GM23248 (cell line): ENCODE results near the gene KANK3.

Experiments used
- EZH2 ChIP-seq: fragments of 200-600 bp; sonication (generic); IDR thresholded peaks from 2 replicates; pipeline ENCODE4 v1.6.1; 2018; ENCODE audit warnings: antibody characterized with exemption, mild to moderate bottlenecking; ENCODE audit not compliant: insufficient read depth, poor library complexity, severe bottlenecking
- EZH2phosphoT487 ChIP-seq: fragments of 200-600 bp; sonication (generic); IDR thresholded peaks from 2 replicates; pipeline ENCODE4 v1.6.1; 2018; ENCODE audit warnings: antibody characterized with exemption, moderate library complexity, mild to moderate bottlenecking, low read depth; ENCODE audit not compliant: insufficient read depth

DNA sequence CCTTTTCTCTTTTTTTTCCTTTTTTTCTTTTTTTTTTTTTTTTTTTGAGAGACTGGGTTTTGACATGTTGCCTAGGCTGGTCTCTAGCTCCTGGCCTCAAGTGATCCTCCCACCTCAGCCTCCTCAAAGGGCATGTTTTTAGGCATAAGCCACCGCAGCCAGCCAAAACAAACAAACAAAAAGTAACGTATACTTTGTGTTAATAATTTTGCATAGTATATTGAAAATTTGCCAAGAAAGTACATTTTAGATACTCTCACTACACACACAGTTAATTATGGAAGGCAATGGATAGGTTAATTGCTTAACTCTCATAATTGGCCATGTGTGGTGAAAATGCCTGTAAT lies 45.5 kb upstream of the KANK3 start:
- no peak for TF ChIP-seq EZH2phosphoT487
- TF ChIP-seq EZH2 = no peak
